ENCODE measurements around the gene MTMR2. TPM values are rescaled to one million over a fixed set of nuclear protein-coding genes. Genes with fewer than 3 reads are reported as not detected.
A peak's percentile ranks its signal among the peaks of the same experiment; 100 is the strongest.

The MTMR2 gene
- total and polyA plus RNA-seq, 2 experiments from 2014 or later = 26.6 to 52.6 TPM

GRCh38 chr11:95884376-95884775 is 39.5 kb downstream of the MTMR2 start:
- H3K4me2 ChIP-seq = no peak overlapping the region
- no peaks in the 10 kb centered on the region for H3K27me3 ChIP-seq (ENCODE audit: insufficient read depth)
- no peaks in the 10 kb centered on the region for H3K79me2 ChIP-seq (replicated peaks; ENCODE audit: insufficient read depth)
- Mint-ChIP-seq H3K4me3 (no peak overlapping the region), H3K4me1 (no peaks in the 10 kb centered on the region), H3K27me3 (ENCODE audit: insufficient read depth, low read depth, poor library complexity) (no peaks in the 10 kb centered on the region), H3K9me3 (no peaks in the 10 kb centered on the region), H3K36me3 (ENCODE audit: low read depth) (peaks cover 6% of the 10 kb centered on the region), H3K27ac (peak overlapping the region; percentile 29)
- H2AFZ ChIP-seq = no peak overlapping the region
- H3K4me3 ChIP-seq = no peak overlapping the region
- TF ChIP-seq STAT1 (IDR thresholded peaks at IDR 0.05; ENCODE audit: unreplicated experiment) (no peak), JUNB (IDR thresholded peaks at IDR 0.05; ENCODE audit: unreplicated experiment) (no peak), NANOG (IDR thresholded peaks at IDR 0.05; ENCODE audit: borderline replicate concordance) (no peak), ZNF114 (CRISPR knock-in tag; IDR thresholded peaks at IDR 0.05) (no peak), EZH2 (IDR thresholded peaks at IDR 0.05; ENCODE audit: low read depth, unreplicated experiment) (no peak), CREB1 (CRISPR knock-in tag; IDR thresholded peaks at IDR 0.05; ENCODE audit: low read depth) (no peak), ZNF462 (CRISPR knock-in tag; IDR thresholded peaks at IDR 0.05) (no peak)
- TF ChIP-seq, protein P1, sequence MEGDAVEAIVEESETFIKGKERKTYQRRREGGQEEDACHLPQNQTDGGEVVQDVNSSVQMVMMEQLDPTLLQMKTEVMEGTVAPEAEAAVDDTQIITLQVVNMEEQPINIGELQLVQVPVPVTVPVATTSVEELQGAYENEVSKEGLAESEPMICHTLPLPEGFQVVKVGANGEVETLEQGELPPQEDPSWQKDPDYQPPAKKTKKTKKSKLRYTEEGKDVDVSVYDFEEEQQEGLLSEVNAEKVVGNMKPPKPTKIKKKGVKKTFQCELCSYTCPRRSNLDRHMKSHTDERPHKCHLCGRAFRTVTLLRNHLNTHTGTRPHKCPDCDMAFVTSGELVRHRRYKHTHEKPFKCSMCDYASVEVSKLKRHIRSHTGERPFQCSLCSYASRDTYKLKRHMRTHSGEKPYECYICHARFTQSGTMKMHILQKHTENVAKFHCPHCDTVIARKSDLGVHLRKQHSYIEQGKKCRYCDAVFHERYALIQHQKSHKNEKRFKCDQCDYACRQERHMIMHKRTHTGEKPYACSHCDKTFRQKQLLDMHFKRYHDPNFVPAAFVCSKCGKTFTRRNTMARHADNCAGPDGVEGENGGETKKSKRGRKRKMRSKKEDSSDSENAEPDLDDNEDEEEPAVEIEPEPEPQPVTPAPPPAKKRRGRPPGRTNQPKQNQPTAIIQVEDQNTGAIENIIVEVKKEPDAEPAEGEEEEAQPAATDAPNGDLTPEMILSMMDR (conservative IDR thresholded peaks at IDR 0.05; ENCODE audit: low read depth in 2 of 2) = no peak
- no peaks in the 10 kb centered on the region for H4K20me1 ChIP-seq (replicated peaks; ENCODE audit: insufficient read depth)
- no peaks in the 10 kb centered on the region for H3F3A ChIP-seq (replicated peaks; ENCODE audit: low read depth)
- DNase-seq (ENCODE audit: low spot score) (no peak), ATAC-seq (no peak)
- peaks cover 4% of the 10 kb centered on the region; the same call in 1 of the 2 replicates for H3K36me3 ChIP-seq (ENCODE audit: insufficient read depth)
- H3K4me1 ChIP-seq (ENCODE audit: insufficient read depth) = no peaks in the 10 kb centered on the region
- H3K27ac ChIP-seq (ENCODE audit: low read depth) = no peak overlapping the region
- H3K9me2 ChIP-seq (ENCODE audit: insufficient read depth) = no peaks in the 10 kb centered on the region

Data from GM23338 (cell line).